GM12878 (cell line): Measurements from ENCODE around the gene BZW1. TPM values are rescaled to one million over a fixed set of nuclear protein-coding genes. Genes with fewer than 3 reads are reported as not detected.

Experiments
- ATAC-seq: fragments of 200-7000 bp; cut with Tn5 transposase; 3 replicates; pipeline ENCODE4 v1.9.1; 2020; ENCODE audit warnings: mild to moderate bottlenecking, moderate library complexity
- BruUV-seq: library from RNA; stranded (reverse); fragments of 400-500 nt; replicated peaks from 2 replicates; lab custom pipeline; 2021; lab: Mats Ljungman, UMichigan
- CTCF ChIA-PET: fragments of 300-600 bp; sonication (Branson Sonifier 250); formaldehyde crosslinking; extraction: SDS; loops from one replicate; lab custom pipeline; 2021; ENCODE audit warnings: inconsistent platforms; lab: Yijun Ruan, JAX
- POLR2A ChIA-PET: fragments of 350-600 bp; formaldehyde crosslinking; extraction: SDS; loops from one replicate; lab custom pipeline; 2021; ENCODE audit warnings: inconsistent platforms; lab: Charles Lee
- RAD21 ChIA-PET: fragments of 300-600 bp; sonication (Branson Sonifier 250); formaldehyde crosslinking; loops from one replicate; lab custom pipeline; 2023; ENCODE audit warnings: antibody characterized with exemption; ENCODE audit not compliant: unreplicated experiment; lab: Charles Lee
- SMC1A ChIA-PET: fragments of 300-600 bp; sonication (Branson Sonifier 250); formaldehyde crosslinking; loops from one replicate; lab custom pipeline; 2023; ENCODE audit not compliant: unreplicated experiment, uncharacterized antibody; lab: Charles Lee
- DNase-seq: peaks from one replicate; pipeline ENCODE4 v3.0.0-alpha.2; 2011; ENCODE audit warnings: low read depth, low spot score
- FAIRE-seq: peaks from 3 replicates; lab custom pipeline; 2011; peaks lifted over from hg19 to GRCh38; lab: Jason Lieb, UNC
- H2AFZ ChIP-seq: 2 replicates; pipeline ENCODE4 v1.6.0; 2011; ENCODE audit warnings: low read depth, low read length, control low read depth; ENCODE audit not compliant: control insufficient read depth
- H3K27ac ChIP-seq: 2 replicates; pipeline ENCODE4 v1.5.1; 2011; ENCODE audit warnings: control low read depth; ENCODE audit not compliant: control insufficient read depth, insufficient read depth
- H3K27me3 ChIP-seq, 2 experiments: replicated peaks in 1 of 2; 2 replicates each; pipeline versions ENCODE4 v1.6.0 to v1.6.1; 2011; ENCODE audit warnings: low read length in 1 of 2; ENCODE audit not compliant: control insufficient read depth in 2 of 2, insufficient read depth in 2 of 2
- H3K36me3 ChIP-seq, 2 experiments: 2 replicates each; pipeline ENCODE4 v1.5.1; 2011; ENCODE audit warnings: low read length in 1 of 2; ENCODE audit not compliant: control insufficient read depth in 2 of 2, insufficient read depth in 2 of 2
- H3K4me1 ChIP-seq: 2 replicates; pipeline ENCODE4 v1.6.1; 2011; ENCODE audit warnings: mild to moderate bottlenecking, low read length, moderate library complexity, mixed read lengths; ENCODE audit not compliant: control insufficient read depth, insufficient read depth
- H3K4me2 ChIP-seq: 2 replicates; pipeline ENCODE4 v1.6.0; 2011; ENCODE audit warnings: control low read depth; ENCODE audit not compliant: control insufficient read depth, insufficient read depth
- H3K4me3 ChIP-seq: fragments of 200-600 bp; sonication (generic); 2 replicates; pipeline ENCODE4 v1.5.1; 2016
- H3K79me2 ChIP-seq: 2 replicates; pipeline ENCODE4 v1.6.0; 2011; ENCODE audit warnings: low read length; ENCODE audit not compliant: control insufficient read depth, insufficient read depth
- H3K9ac ChIP-seq: 2 replicates; pipeline ENCODE4 v1.8.0; 2011; ENCODE audit warnings: low read length, control low read depth, mixed read lengths; ENCODE audit not compliant: control insufficient read depth, insufficient read depth
- H3K9me3 ChIP-seq: replicated peaks from 3 replicates; pipeline ENCODE4 v1.5.1; 2011; ENCODE audit warnings: mild to moderate bottlenecking, low read length; ENCODE audit not compliant: control insufficient read depth, insufficient read depth
- H4K20me1 ChIP-seq: 2 replicates; pipeline ENCODE4 v1.6.0; 2011; ENCODE audit not compliant: control insufficient read depth, insufficient read depth
- ATF7 ChIP-seq: fragments of 450-650 bp; IDR thresholded peaks from 2 replicates; pipeline ENCODE4 v1.6.1; 2016; ENCODE audit warnings: low read depth, mild to moderate bottlenecking
- BHLHE40 ChIP-seq, 2 experiments: fragments of 450-650 bp in 1 of 2; IDR thresholded peaks; 2 replicates each; pipeline ENCODE4 v1.6.1; 2011 to 2017; ENCODE audit warnings: low read depth in 2 of 2, borderline replicate concordance in 1 of 2, improper control_type of control experiment in 1 of 2, low read length in 1 of 2, mild to moderate bottlenecking in 1 of 2
- IKZF1 ChIP-seq: fragments of 450-650 bp; conservative IDR thresholded peaks from 2 replicates; pipeline ENCODE4 v1.6.1; 2017; ENCODE audit warnings: antibody characterized with exemption, mild to moderate bottlenecking
- MXI1 ChIP-seq: fragments of 150-350 bp; IDR thresholded peaks from 2 replicates; pipeline ENCODE4 v1.6.1; 2011; ENCODE audit warnings: low read depth, mild to moderate bottlenecking, inconsistent platforms, low read length, improper control_type of control experiment
- NR2F1 ChIP-seq: fragments of 450-650 bp; conservative IDR thresholded peaks from 2 replicates; pipeline ENCODE4 v1.6.1; 2017; ENCODE audit warnings: mild to moderate bottlenecking
- RB1 ChIP-seq: fragments of 450-650 bp; formaldehyde crosslinking; IDR thresholded peaks from 2 replicates; pipeline ENCODE4 v1.6.1; 2017; ENCODE audit warnings: mild to moderate bottlenecking, borderline replicate concordance
- RUNX3 ChIP-seq: IDR thresholded peaks from 2 replicates; pipeline ENCODE4 v1.6.1; 2012; ENCODE audit warnings: low read length, inconsistent platforms
- SUPT20H ChIP-seq: IDR thresholded peaks from 2 replicates; pipeline ENCODE4 v1.6.1; 2011; ENCODE audit warnings: low read depth, mild to moderate bottlenecking, low read length, moderate library complexity, borderline replicate concordance; ENCODE audit not compliant: control insufficient read depth
- TCF7 ChIP-seq: IDR thresholded peaks from 2 replicates; pipeline ENCODE4 v1.6.1; 2014; ENCODE audit warnings: antibody characterized with exemption, borderline replicate concordance
- YY1 ChIP-seq: IDR thresholded peaks from 2 replicates; pipeline ENCODE4 v1.6.1; 2011; ENCODE audit warnings: low read depth, mild to moderate bottlenecking, low read length
- WGBS: methylation state at CpG from one replicate; pipeline ENCODE4 v1.1.6; 2016; ENCODE audit warnings: low lambda C conversion rate; ENCODE audit not compliant: insufficient replicate concordance, insufficient coverage; ENCODE audit errors: missing lambda C conversion rate; 5-methylcytosine and 5-hydroxymethylcytosine counted together
- in situ Hi-C: fragments of 300-500 bp; cut with MboI; formaldehyde crosslinking; loops from 9 replicates; pipeline ENCODE4 v1.14.3; 2018; ENCODE audit warnings: mixed read lengths
- intact Hi-C: fragments of 100-400 bp; cut with micrococcal nuclease; formaldehyde crosslinking; loops from one replicate; pipeline ENCODE4 v1.14.2; 2022; ENCODE audit not compliant: unreplicated experiment
- polyA plus RNA-seq, 11 experiments: library from polyadenylated mRNA; depleted of rRNA in 4 of 11; unstranded in 6 of 11; stranded (reverse) in 5 of 11; fragments of >200 nt; fragmentation: Nextera tagmentation in 4 of 11; fragmentation: Illumina TruSeq in 1 of 11; extraction: Ambion mirVana in 4 of 11; extraction: Trizol in 1 of 11; gene quantifications; 1 replicate in 1 of 11; 2 replicates in 10 of 11; pipeline versions ENCODE4 v1.2.1 to v1.2.3, GENCODE V29; 2011 to 2016; ENCODE audit warnings: inconsistent platforms in 2 of 11, missing spikeins in 2 of 11, low read depth in 1 of 11
- total RNA-seq, 4 experiments: library from RNA; depleted of rRNA in 3 of 4; stranded (reverse); fragments of >200 nt in 3 of 4; fragmentation: Illumina TruSeq in 1 of 4; extraction: Trizol in 1 of 4; gene quantifications; 2 replicates each; pipeline versions ENCODE4 v1.2.1 to v1.2.3, GENCODE V29; 2013 to 2021
- TF ChIP-seq, protein P1 (sequence below): fragments of 450-650 bp; IDR thresholded peaks from 2 replicates; pipeline ENCODE4 v1.6.1; 2016; ENCODE audit warnings: mild to moderate bottlenecking, moderate library complexity, borderline replicate concordance
- TF ChIP-seq, protein P2 (sequence below): fragments of 450-650 bp; IDR thresholded peaks from 2 replicates; pipeline ENCODE4 v1.6.1; 2017; ENCODE audit warnings: mild to moderate bottlenecking, moderate library complexity
- TF ChIP-seq, protein P3 (sequence below): fragments of 150-350 bp; IDR thresholded peaks from 2 replicates; pipeline ENCODE4 v1.6.1; 2014; ENCODE audit warnings: mild to moderate bottlenecking, low read depth, low read length

The BZW1 gene
- total and polyA plus RNA-seq, 10 of the 15 experiments (the other 5 are each of a cell fraction or from before 2014, with no cell fraction given): 186 to 349 (median 269) TPM

DNA sequence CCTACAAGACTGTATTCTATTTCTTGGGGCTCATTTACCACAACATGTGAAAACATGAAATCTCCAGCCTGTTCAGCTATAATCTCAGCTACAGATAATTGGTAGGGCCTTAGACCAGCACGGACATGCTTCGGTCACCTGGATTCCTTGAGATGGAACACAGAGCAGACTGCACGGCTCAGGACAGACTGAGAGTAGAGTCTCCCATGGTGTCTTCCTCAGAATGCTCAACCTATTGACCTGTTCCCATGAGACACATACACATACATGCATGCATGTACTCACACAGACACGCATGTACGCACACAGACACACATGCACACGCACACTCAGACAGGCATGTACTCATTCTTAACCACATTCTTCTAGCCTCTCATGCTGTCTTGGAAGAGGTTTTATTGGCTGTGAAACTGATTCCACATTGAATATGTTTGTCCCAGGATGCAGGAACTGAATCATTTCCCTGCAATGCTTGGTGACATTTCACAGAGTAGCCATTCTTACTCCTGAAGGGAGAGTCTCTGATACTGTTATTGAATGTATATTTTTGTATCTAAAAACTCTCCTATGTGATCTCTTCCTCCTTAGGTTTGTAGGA is 23.5 kb upstream of the BZW1 start:
- no peaks in the 10 kb centered on the region for H4K20me1 ChIP-seq
- no peak overlapping the region for H3K27ac ChIP-seq
- no peak overlapping the region for H2AFZ ChIP-seq
- H3K4me2 ChIP-seq: no peak overlapping the region
- FAIRE-seq: peak; percentile 54
- H3K9ac ChIP-seq: no peak overlapping the region
- in situ Hi-C loops (no loop called here), intact Hi-C loops (no loop called here)
- WGBS: 81% methylated on average over 6 of the region's 6 CpGs
- H3K9me3 ChIP-seq: no peaks in the 10 kb centered on the region
- ChIA-PET SMC1A (interaction anchor here (0.7 kb wide), 1 partner anchor 75 kb away, joined by 3 read pairs; no protein-coding TSS in a partner anchor), RAD21 (no interaction called here), POLR2A (interaction anchor here (0.8 kb wide), 1 partner anchor 9 kb away, joined by 3 read pairs; no protein-coding TSS in a partner anchor), CTCF (no interaction called here)
- no peaks in the 10 kb centered on the region for H3K36me3 ChIP-seq
- H3K4me1 ChIP-seq: no peaks in the 10 kb centered on the region
- no peak for ATAC-seq
- H3K4me3 ChIP-seq: no peak overlapping the region
- no peak for DNase-seq
- BruUV-seq: no TSS peak
- no peaks in the 10 kb centered on the region for H3K79me2 ChIP-seq
- H3K27me3 ChIP-seq: no peaks in the 10 kb centered on the region; a peak in 1 of 4 replicates
- TF ChIP-seq TCF7 (no peak), SUPT20H (no peak), IKZF1 (no peak), ATF7 (no peak), NR2F1 (no peak), RUNX3 (no peak), BHLHE40 (IDR thresholded peaks at IDR 0.05; ENCODE audit: borderline replicate concordance in 1 of 2, low read depth in 2 of 2, low read length in 1 of 2) (no peak), YY1 (no peak), MXI1 (no peak), RB1 (no peak)
- TF ChIP-seq, protein P1, sequence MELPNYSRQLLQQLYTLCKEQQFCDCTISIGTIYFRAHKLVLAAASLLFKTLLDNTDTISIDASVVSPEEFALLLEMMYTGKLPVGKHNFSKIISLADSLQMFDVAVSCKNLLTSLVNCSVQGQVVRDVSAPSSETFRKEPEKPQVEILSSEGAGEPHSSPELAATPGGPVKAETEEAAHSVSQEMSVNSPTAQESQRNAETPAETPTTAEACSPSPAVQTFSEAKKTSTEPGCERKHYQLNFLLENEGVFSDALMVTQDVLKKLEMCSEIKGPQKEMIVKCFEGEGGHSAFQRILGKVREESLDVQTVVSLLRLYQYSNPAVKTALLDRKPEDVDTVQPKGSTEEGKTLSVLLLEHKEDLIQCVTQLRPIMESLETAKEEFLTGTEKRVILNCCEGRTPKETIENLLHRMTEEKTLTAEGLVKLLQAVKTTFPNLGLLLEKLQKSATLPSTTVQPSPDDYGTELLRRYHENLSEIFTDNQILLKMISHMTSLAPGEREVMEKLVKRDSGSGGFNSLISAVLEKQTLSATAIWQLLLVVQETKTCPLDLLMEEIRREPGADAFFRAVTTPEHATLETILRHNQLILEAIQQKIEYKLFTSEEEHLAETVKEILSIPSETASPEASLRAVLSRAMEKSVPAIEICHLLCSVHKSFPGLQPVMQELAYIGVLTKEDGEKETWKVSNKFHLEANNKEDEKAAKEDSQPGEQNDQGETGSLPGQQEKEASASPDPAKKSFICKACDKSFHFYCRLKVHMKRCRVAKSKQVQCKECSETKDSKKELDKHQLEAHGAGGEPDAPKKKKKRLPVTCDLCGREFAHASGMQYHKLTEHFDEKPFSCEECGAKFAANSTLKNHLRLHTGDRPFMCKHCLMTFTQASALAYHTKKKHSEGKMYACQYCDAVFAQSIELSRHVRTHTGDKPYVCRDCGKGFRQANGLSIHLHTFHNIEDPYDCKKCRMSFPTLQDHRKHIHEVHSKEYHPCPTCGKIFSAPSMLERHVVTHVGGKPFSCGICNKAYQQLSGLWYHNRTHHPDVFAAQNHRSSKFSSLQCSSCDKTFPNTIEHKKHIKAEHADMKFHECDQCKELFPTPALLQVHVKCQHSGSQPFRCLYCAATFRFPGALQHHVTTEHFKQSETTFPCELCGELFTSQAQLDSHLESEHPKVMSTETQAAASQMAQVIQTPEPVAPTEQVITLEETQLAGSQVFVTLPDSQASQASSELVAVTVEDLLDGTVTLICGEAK: no peak
- TF ChIP-seq, protein P2, sequence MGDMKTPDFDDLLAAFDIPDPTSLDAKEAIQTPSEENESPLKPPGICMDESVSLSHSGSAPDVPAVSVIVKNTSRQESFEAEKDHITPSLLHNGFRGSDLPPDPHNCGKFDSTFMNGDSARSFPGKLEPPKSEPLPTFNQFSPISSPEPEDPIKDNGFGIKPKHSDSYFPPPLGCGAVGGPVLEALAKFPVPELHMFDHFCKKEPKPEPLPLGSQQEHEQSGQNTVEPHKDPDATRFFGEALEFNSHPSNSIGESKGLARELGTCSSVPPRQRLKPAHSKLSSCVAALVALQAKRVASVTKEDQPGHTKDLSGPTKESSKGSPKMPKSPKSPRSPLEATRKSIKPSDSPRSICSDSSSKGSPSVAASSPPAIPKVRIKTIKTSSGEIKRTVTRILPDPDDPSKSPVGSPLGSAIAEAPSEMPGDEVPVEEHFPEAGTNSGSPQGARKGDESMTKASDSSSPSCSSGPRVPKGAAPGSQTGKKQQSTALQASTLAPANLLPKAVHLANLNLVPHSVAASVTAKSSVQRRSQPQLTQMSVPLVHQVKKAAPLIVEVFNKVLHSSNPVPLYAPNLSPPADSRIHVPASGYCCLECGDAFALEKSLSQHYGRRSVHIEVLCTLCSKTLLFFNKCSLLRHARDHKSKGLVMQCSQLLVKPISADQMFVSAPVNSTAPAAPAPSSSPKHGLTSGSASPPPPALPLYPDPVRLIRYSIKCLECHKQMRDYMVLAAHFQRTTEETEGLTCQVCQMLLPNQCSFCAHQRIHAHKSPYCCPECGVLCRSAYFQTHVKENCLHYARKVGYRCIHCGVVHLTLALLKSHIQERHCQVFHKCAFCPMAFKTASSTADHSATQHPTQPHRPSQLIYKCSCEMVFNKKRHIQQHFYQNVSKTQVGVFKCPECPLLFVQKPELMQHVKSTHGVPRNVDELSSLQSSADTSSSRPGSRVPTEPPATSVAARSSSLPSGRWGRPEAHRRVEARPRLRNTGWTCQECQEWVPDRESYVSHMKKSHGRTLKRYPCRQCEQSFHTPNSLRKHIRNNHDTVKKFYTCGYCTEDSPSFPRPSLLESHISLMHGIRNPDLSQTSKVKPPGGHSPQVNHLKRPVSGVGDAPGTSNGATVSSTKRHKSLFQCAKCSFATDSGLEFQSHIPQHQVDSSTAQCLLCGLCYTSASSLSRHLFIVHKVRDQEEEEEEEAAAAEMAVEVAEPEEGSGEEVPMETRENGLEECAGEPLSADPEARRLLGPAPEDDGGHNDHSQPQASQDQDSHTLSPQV: no peak
- TF ChIP-seq, protein P3, sequence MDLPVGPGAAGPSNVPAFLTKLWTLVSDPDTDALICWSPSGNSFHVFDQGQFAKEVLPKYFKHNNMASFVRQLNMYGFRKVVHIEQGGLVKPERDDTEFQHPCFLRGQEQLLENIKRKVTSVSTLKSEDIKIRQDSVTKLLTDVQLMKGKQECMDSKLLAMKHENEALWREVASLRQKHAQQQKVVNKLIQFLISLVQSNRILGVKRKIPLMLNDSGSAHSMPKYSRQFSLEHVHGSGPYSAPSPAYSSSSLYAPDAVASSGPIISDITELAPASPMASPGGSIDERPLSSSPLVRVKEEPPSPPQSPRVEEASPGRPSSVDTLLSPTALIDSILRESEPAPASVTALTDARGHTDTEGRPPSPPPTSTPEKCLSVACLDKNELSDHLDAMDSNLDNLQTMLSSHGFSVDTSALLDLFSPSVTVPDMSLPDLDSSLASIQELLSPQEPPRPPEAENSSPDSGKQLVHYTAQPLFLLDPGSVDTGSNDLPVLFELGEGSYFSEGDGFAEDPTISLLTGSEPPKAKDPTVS: no peak
